ENCODE results near the gene KDM5C. TPM values are rescaled to one million over a fixed set of nuclear protein-coding genes. Genes with fewer than 3 reads are reported as not detected.

The KDM5C gene
- total RNA-seq, 1 experiment from 2014 or later, result 178 TPM

DNA sequence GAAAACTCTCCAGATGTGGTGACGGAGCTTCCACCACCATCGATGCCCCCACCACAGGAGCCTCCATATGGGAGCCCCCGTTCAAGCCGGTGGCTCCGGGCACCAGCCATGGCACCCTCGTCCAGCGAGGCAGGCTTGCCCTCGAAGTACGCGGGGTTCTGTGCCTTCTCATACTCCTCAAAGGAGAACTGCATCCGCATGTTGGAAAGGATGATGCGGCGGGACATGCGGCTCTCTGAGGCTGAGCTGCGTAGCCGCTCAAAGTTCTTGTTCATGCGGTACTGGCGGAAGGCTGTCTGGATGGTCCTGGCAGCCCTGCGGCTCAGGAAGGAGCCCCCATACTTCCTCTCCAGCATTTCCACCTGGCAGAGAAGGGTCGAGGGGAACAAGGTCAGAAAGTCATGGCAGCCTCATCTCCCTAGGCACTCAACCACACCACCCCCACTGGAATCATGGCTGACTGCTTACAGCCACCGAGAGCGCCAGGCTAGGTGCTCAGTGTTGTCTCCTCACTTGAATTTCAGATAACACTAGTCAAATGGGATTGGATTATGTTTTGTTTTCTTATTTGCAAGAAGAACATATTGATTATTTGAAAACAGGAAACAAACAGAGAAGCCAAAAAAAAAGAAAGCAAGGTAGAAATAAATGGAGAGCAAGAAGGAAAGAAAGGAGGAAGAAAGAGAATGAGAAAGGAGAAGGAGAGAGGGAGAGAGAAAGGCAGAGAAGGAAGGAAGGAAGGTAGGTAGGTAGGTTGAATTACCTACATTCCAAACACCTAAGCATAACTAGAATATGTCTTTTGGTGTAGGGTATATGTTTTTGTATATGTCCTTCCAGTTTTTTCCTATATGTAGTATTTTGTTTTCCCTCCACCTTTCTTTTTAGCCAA, 29.8 kb upstream of the KDM5C start:
- BruUV-seq (replicated peaks), result no TSS peak
- ChIA-PET POLR2A (ENCODE audit: low non-redundant PET) (no interaction called here), CTCF (no interaction called here)
- no peaks in the 10 kb centered on the region for H3K27me3 ChIP-seq (replicated peaks; ENCODE audit: insufficient read depth, low read depth, low read length, poor library complexity)
- TF ChIP-seq EZH2 (IDR thresholded peaks at IDR 0.05; ENCODE audit: borderline replicate concordance, low read depth, low read length, poor library complexity, severe bottlenecking), result no peak
- TF ChIP-seq, protein P1, sequence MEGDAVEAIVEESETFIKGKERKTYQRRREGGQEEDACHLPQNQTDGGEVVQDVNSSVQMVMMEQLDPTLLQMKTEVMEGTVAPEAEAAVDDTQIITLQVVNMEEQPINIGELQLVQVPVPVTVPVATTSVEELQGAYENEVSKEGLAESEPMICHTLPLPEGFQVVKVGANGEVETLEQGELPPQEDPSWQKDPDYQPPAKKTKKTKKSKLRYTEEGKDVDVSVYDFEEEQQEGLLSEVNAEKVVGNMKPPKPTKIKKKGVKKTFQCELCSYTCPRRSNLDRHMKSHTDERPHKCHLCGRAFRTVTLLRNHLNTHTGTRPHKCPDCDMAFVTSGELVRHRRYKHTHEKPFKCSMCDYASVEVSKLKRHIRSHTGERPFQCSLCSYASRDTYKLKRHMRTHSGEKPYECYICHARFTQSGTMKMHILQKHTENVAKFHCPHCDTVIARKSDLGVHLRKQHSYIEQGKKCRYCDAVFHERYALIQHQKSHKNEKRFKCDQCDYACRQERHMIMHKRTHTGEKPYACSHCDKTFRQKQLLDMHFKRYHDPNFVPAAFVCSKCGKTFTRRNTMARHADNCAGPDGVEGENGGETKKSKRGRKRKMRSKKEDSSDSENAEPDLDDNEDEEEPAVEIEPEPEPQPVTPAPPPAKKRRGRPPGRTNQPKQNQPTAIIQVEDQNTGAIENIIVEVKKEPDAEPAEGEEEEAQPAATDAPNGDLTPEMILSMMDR (conservative IDR thresholded peaks at IDR 0.05; ENCODE audit: low read depth, low read length), result no peak
- DNase-seq (ENCODE audit: low spot score), result no peak
- intact Hi-C loops (cut with micrococcal nuclease; ENCODE audit: unreplicated experiment), result no loop called here
- H3K9me3 ChIP-seq (ENCODE audit: low read depth, low read length, poor library complexity, severe bottlenecking), result no peaks in the 10 kb centered on the region
- no peaks in the 10 kb centered on the region for H3K36me3 ChIP-seq (ENCODE audit: insufficient read depth, low read length, poor library complexity, severe bottlenecking)
- no peaks in the 10 kb centered on the region for H3K4me1 ChIP-seq (ENCODE audit: insufficient read depth, low read length, poor library complexity, severe bottlenecking)
- H3K27ac ChIP-seq (ENCODE audit: low read depth, low read length, poor library complexity, severe bottlenecking), result no peak overlapping the region
- H3K4me3 ChIP-seq (ENCODE audit: low read depth, low read length, poor library complexity, severe bottlenecking), result no peak overlapping the region

- Histone ChIP-seq H3K36me3 (ENCODE audit: insufficient read depth, low read length, poor library complexity, severe bottlenecking) (no peaks in the 10 kb centered on the region), H3K9me3 (ENCODE audit: low read depth, low read length, poor library complexity, severe bottlenecking) (no peaks in the 10 kb centered on the region), H3K27ac (ENCODE audit: low read depth, low read length, poor library complexity, severe bottlenecking) (no peak overlapping the region), H3K27me3 (replicated peaks; ENCODE audit: insufficient read depth, low read depth, low read length, poor library complexity) (no peaks in the 10 kb centered on the region), H3K4me1 (ENCODE audit: insufficient read depth, low read length, poor library complexity, severe bottlenecking) (no peaks in the 10 kb centered on the region), H3K4me3 (ENCODE audit: low read depth, low read length, poor library complexity, severe bottlenecking) (no peak overlapping the region)
- intact Hi-C loops (cut with micrococcal nuclease; ENCODE audit: unreplicated experiment), result no loop called here
- DNase-seq (ENCODE audit: low spot score), result no peak
- no TSS peak for BruUV-seq (replicated peaks)
- POLR2A ChIA-PET (ENCODE audit: low non-redundant PET), result no interaction called here
- CTCF ChIA-PET, result interaction anchor here (0.5 kb wide), 1 partner anchor 1362 kb away, joined by 5 read pairs; no protein-coding TSS in a partner anchor
- TF ChIP-seq, protein P1 (conservative IDR thresholded peaks at IDR 0.05; ENCODE audit: low read depth, low read length), result no peak
- no peak for TF ChIP-seq EZH2 (IDR thresholded peaks at IDR 0.05; ENCODE audit: borderline replicate concordance, low read depth, low read length, poor library complexity, severe bottlenecking)
These were observed 28.4 kb upstream of the KDM5C start for GRCh38 chrX:53253293-53254020.

DNA sequence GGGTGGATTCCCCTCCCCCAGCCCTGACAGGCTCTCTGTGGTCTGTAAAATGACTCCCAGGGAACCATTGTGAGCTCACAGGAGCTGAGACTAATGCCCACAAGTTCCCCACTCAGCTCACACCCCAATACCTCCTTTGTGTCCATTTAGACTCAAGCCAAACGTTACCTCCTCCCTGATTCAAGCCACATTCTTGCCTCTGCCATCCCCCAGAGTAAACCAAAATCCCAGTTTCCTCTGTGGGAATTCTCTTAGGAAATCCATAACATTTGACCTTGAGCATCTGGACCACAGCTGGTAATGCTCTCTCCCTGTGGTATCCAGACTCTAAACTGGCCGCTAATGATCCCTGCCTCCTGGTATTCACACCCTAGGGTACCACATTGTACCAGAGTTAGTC, 26.3 kb upstream of the KDM5C start:
- no peaks in the 10 kb centered on the region for H3K36me3 ChIP-seq (ENCODE audit: insufficient read depth, low read length, poor library complexity, severe bottlenecking)
- CTCF ChIA-PET, result no interaction called here
- BruUV-seq (replicated peaks), result no TSS peak
- TF ChIP-seq EZH2 (IDR thresholded peaks at IDR 0.05; ENCODE audit: borderline replicate concordance, low read depth, low read length, poor library complexity, severe bottlenecking), result no peak
- TF ChIP-seq, protein P1 (conservative IDR thresholded peaks at IDR 0.05; ENCODE audit: low read depth, low read length), result no peak
- no peak overlapping the region for H3K27ac ChIP-seq (ENCODE audit: low read depth, low read length, poor library complexity, severe bottlenecking)
- no peak for DNase-seq (ENCODE audit: low spot score)
- intact Hi-C loops (cut with micrococcal nuclease; ENCODE audit: unreplicated experiment), result no loop called here
- H3K4me1 ChIP-seq (ENCODE audit: insufficient read depth, low read length, poor library complexity, severe bottlenecking), result no peaks in the 10 kb centered on the region
- no peak overlapping the region for H3K4me3 ChIP-seq (ENCODE audit: low read depth, low read length, poor library complexity, severe bottlenecking)
- POLR2A ChIA-PET (ENCODE audit: low non-redundant PET), result no interaction called here
- no peaks in the 10 kb centered on the region for H3K27me3 ChIP-seq (replicated peaks; ENCODE audit: insufficient read depth, low read depth, low read length, poor library complexity)
- H3K9me3 ChIP-seq (ENCODE audit: low read depth, low read length, poor library complexity, severe bottlenecking), result no peaks in the 10 kb centered on the region
